ENCODE data around the gene ABCA5.

DNA sequence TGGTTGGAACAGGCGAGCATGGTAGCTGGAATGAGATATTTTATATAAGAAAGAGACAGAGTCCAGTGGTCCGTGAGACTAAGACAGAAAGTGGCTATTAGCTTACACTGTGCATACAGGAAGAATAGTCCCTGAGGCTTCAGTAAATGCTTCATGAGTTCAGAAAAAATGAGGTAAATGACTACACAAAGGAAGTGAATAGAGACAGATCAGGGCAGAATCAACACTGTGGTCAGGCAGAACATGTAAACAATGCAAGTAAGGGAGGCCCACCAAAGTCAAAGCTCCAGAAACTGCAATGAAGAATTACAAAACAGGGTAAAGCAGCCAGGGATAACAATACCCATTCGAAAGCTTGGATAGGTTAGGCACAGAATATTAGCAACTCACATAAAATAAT, 103.1 kb downstream of the ABCA5 start:
- TF ChIP-seq, protein P1, sequence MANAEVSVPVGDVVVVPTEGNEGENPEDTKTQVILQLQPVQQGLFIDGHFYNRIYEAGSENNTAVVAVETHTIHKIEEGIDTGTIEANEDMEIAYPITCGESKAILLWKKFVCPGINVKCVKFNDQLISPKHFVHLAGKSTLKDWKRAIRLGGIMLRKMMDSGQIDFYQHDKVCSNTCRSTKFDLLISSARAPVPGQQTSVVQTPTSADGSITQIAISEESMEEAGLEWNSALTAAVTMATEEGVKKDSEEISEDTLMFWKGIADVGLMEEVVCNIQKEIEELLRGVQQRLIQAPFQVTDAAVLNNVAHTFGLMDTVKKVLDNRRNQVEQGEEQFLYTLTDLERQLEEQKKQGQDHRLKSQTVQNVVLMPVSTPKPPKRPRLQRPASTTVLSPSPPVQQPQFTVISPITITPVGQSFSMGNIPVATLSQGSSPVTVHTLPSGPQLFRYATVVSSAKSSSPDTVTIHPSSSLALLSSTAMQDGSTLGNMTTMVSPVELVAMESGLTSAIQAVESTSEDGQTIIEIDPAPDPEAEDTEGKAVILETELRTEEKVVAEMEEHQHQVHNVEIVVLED (CRISPR knock-in tag; IDR thresholded peaks at IDR 0.05): no peak
- no peak for TF ChIP-seq TFAM (CRISPR knock-in tag; conservative IDR thresholded peaks at IDR 0.05)
- TF ChIP-seq HNRNPK (IDR thresholded peaks at IDR 0.05; ENCODE audit: low read depth, low read length, poor library complexity, severe bottlenecking): no peak
- TF ChIP-seq, protein P2, sequence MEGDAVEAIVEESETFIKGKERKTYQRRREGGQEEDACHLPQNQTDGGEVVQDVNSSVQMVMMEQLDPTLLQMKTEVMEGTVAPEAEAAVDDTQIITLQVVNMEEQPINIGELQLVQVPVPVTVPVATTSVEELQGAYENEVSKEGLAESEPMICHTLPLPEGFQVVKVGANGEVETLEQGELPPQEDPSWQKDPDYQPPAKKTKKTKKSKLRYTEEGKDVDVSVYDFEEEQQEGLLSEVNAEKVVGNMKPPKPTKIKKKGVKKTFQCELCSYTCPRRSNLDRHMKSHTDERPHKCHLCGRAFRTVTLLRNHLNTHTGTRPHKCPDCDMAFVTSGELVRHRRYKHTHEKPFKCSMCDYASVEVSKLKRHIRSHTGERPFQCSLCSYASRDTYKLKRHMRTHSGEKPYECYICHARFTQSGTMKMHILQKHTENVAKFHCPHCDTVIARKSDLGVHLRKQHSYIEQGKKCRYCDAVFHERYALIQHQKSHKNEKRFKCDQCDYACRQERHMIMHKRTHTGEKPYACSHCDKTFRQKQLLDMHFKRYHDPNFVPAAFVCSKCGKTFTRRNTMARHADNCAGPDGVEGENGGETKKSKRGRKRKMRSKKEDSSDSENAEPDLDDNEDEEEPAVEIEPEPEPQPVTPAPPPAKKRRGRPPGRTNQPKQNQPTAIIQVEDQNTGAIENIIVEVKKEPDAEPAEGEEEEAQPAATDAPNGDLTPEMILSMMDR (IDR thresholded peaks at IDR 0.05 in 2 of 3, conservative IDR thresholded peaks at IDR 0.05 in 1 of 3; ENCODE audit: insufficient read depth in 2 of 3, low read depth in 1 of 3, low read length in 3 of 3): no peak
- no peak for TF ChIP-seq ELF4 (CRISPR knock-in tag; IDR thresholded peaks at IDR 0.05)
- TF ChIP-seq, protein P3, sequence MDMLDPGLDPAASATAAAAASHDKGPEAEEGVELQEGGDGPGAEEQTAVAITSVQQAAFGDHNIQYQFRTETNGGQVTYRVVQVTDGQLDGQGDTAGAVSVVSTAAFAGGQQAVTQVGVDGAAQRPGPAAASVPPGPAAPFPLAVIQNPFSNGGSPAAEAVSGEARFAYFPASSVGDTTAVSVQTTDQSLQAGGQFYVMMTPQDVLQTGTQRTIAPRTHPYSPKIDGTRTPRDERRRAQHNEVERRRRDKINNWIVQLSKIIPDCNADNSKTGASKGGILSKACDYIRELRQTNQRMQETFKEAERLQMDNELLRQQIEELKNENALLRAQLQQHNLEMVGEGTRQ (CRISPR knock-in tag; IDR thresholded peaks at IDR 0.05): no peak
- TF ChIP-seq, protein P4, sequence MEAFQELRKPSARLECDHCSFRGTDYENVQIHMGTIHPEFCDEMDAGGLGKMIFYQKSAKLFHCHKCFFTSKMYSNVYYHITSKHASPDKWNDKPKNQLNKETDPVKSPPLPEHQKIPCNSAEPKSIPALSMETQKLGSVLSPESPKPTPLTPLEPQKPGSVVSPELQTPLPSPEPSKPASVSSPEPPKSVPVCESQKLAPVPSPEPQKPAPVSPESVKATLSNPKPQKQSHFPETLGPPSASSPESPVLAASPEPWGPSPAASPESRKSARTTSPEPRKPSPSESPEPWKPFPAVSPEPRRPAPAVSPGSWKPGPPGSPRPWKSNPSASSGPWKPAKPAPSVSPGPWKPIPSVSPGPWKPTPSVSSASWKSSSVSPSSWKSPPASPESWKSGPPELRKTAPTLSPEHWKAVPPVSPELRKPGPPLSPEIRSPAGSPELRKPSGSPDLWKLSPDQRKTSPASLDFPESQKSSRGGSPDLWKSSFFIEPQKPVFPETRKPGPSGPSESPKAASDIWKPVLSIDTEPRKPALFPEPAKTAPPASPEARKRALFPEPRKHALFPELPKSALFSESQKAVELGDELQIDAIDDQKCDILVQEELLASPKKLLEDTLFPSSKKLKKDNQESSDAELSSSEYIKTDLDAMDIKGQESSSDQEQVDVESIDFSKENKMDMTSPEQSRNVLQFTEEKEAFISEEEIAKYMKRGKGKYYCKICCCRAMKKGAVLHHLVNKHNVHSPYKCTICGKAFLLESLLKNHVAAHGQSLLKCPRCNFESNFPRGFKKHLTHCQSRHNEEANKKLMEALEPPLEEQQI (IDR thresholded peaks at IDR 0.05): no peak
- TF ChIP-seq FOSL1 (tag; conservative IDR thresholded peaks at IDR 0.05): no peak
- no peak for TF ChIP-seq GABPB2 (CRISPR knock-in tag; conservative IDR thresholded peaks at IDR 0.05)
- TF ChIP-seq, protein P5, sequence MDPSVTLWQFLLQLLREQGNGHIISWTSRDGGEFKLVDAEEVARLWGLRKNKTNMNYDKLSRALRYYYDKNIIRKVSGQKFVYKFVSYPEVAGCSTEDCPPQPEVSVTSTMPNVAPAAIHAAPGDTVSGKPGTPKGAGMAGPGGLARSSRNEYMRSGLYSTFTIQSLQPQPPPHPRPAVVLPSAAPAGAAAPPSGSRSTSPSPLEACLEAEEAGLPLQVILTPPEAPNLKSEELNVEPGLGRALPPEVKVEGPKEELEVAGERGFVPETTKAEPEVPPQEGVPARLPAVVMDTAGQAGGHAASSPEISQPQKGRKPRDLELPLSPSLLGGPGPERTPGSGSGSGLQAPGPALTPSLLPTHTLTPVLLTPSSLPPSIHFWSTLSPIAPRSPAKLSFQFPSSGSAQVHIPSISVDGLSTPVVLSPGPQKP (CRISPR knock-in tag; IDR thresholded peaks at IDR 0.05): no peak
- TF ChIP-seq RFX1 (IDR thresholded peaks at IDR 0.05): no peak
- TF ChIP-seq, protein P6, sequence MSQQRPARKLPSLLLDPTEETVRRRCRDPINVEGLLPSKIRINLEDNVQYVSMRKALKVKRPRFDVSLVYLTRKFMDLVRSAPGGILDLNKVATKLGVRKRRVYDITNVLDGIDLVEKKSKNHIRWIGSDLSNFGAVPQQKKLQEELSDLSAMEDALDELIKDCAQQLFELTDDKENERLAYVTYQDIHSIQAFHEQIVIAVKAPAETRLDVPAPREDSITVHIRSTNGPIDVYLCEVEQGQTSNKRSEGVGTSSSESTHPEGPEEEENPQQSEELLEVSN (IDR thresholded peaks at IDR 0.05; ENCODE audit: borderline replicate concordance in 1 of 2, extremely low read depth in 1 of 2, insufficient read depth in 1 of 2, insufficient read length in 1 of 2, low read depth in 1 of 2, low read length in 1 of 2, poor library complexity in 1 of 2, severe bottlenecking in 1 of 2): no peak
- TF ChIP-seq, protein P7, sequence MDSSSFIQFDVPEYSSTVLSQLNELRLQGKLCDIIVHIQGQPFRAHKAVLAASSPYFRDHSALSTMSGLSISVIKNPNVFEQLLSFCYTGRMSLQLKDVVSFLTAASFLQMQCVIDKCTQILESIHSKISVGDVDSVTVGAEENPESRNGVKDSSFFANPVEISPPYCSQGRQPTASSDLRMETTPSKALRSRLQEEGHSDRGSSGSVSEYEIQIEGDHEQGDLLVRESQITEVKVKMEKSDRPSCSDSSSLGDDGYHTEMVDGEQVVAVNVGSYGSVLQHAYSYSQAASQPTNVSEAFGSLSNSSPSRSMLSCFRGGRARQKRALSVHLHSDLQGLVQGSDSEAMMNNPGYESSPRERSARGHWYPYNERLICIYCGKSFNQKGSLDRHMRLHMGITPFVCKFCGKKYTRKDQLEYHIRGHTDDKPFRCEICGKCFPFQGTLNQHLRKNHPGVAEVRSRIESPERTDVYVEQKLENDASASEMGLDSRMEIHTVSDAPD (CRISPR knock-in tag; IDR thresholded peaks at IDR 0.05): no peak
- TF ChIP-seq KLF10 (CRISPR knock-in tag; IDR thresholded peaks at IDR 0.05): no peak
